ENCODE results near the gene RAPH1. TPM values are rescaled to one million over a fixed set of nuclear protein-coding genes. Genes with fewer than 3 reads are reported as not detected.

The RAPH1 gene
- total RNA-seq, 1 donor from 2014 or later, result 17.2 TPM

GRCh38 chr2:203580844-203581243 is 45.7 kb upstream of the RAPH1 start:
- TF ChIP-seq CTCF (IDR thresholded peaks at IDR 0.05; ENCODE audit: borderline replicate concordance), result no peak
- intact Hi-C loops (cut with micrococcal nuclease), result no loop called here

GRCh38 chr2:203579730-203580129 is 44.6 kb upstream of the RAPH1 start:
- intact Hi-C loops (cut with micrococcal nuclease), result no loop called here

More at GRCh38 chr2:203580844-203581243, 45.7 kb upstream of the RAPH1 start:
- H3K4me3 ChIP-seq, result no peak overlapping the region
- H3K36me3 ChIP-seq, result no peaks in the 10 kb centered on the region
- H3K27ac ChIP-seq (replicated peaks), result no peak overlapping the region
- H3K4me1 ChIP-seq, result peaks cover 38% of the 10 kb centered on the region
- no peaks in the 10 kb centered on the region for H3K9me3 ChIP-seq (replicated peaks)
- H3K27me3 ChIP-seq (ENCODE audit: low read depth), result no peaks in the 10 kb centered on the region
- DNase-seq, result no peak

GRCh38 chr2:203578759-203579643 is 43.9 kb upstream of the RAPH1 start:
- intact Hi-C loops (cut with micrococcal nuclease), result no loop called here
- Histone ChIP-seq H3K27ac (replicated peaks) (peak overlapping the region; percentile 9), H3K27me3 (ENCODE audit: low read depth) (no peaks in the 10 kb centered on the region), H3K9me3 (replicated peaks) (no peaks in the 10 kb centered on the region), H3K36me3 (no peaks in the 10 kb centered on the region), H3K4me3 (no peak overlapping the region), H3K4me1 (peaks cover 31% of the 10 kb centered on the region)
- no peak for TF ChIP-seq CTCF (IDR thresholded peaks at IDR 0.05; ENCODE audit: borderline replicate concordance)
- no peak for DNase-seq

More at GRCh38 chr2:203579730-203580129, 44.6 kb upstream of the RAPH1 start:
- no peaks in the 10 kb centered on the region for H3K36me3 ChIP-seq
- H3K27me3 ChIP-seq (ENCODE audit: low read depth), result no peaks in the 10 kb centered on the region
- no peak for DNase-seq
- peaks cover 38% of the 10 kb centered on the region for H3K4me1 ChIP-seq
- H3K27ac ChIP-seq (replicated peaks), result no peak overlapping the region
- no peak overlapping the region for H3K4me3 ChIP-seq
- H3K9me3 ChIP-seq (replicated peaks), result no peaks in the 10 kb centered on the region
- no peak for TF ChIP-seq CTCF (IDR thresholded peaks at IDR 0.05; ENCODE audit: borderline replicate concordance)

- H3K4me1 ChIP-seq, result peaks cover 9% of the 10 kb centered on the region
- no peaks in the 10 kb centered on the region for H3K27me3 ChIP-seq (ENCODE audit: low read depth)
- no peak overlapping the region for H3K4me3 ChIP-seq
- intact Hi-C loops (cut with micrococcal nuclease), result no loop called here
- H3K9me3 ChIP-seq (replicated peaks), result no peaks in the 10 kb centered on the region
- H3K36me3 ChIP-seq, result no peaks in the 10 kb centered on the region
- no peak for DNase-seq
- no peak overlapping the region for H3K27ac ChIP-seq (replicated peaks)
- no peak for TF ChIP-seq CTCF (IDR thresholded peaks at IDR 0.05; ENCODE audit: borderline replicate concordance)
Measured at GRCh38 chr2:203574824-203575223, 39.7 kb upstream of the RAPH1 start.

GRCh38 chr2:203572316-203572715 is 37.2 kb upstream of the RAPH1 start:
- Histone ChIP-seq H3K4me1 (no peaks in the 10 kb centered on the region), H3K9me3 (replicated peaks) (no peaks in the 10 kb centered on the region), H3K27me3 (ENCODE audit: low read depth) (no peaks in the 10 kb centered on the region), H3K36me3 (no peaks in the 10 kb centered on the region), H3K27ac (replicated peaks) (no peak overlapping the region), H3K4me3 (no peak overlapping the region)
- intact Hi-C loops (cut with micrococcal nuclease), result no loop called here
- no peak for DNase-seq
- TF ChIP-seq CTCF (IDR thresholded peaks at IDR 0.05; ENCODE audit: borderline replicate concordance), result no peak

Measured in left ventricle myocardium inferior (tissue), 1 donor.